HepG2 (cell line): Measurements from ENCODE around the gene DNAI2. TPM values are rescaled to one million over a fixed set of nuclear protein-coding genes. Genes with fewer than 3 reads are reported as not detected.

Experiments used
- ATAC-seq: fragments of 200-7000 bp; cut with Tn5 transposase; 3 replicates; pipeline ENCODE4 v1.9.1; 2020; ENCODE audit warnings: mild to moderate bottlenecking, moderate library complexity
- BruUV-seq: library from RNA; stranded (reverse); fragments of 400-500 nt; replicated peaks from 2 replicates; lab custom pipeline; 2021; lab: Mats Ljungman, UMichigan
- CTCF ChIA-PET: fragments of 300-600 bp; formaldehyde crosslinking; extraction: SDS; loops from one replicate; lab custom pipeline; 2021; ENCODE audit warnings: low total read pairs, inconsistent platforms, low intra/inter-chr PET ratio; lab: Yijun Ruan, JAX
- POLR2A ChIA-PET: fragments of 350-600 bp; sonication (Branson Sonifier 250); formaldehyde crosslinking; loops from one replicate; lab custom pipeline; 2020; ENCODE audit warnings: antibody characterized with exemption, inconsistent platforms; lab: Yijun Ruan, JAX
- DNase-seq: peaks from one replicate; pipeline ENCODE4 v3.0.0-alpha.2; 2015; ENCODE audit warnings: low spot score
- FAIRE-seq: peaks from 3 replicates; lab custom pipeline; 2011; peaks lifted over from hg19 to GRCh38; lab: Jason Lieb, UNC
- H2AFZ ChIP-seq: one replicate; pipeline ENCODE4 v1.6.1; 2011; ENCODE audit warnings: low read length, inconsistent platforms
- H3K27ac ChIP-seq: fragments of 300-600 bp; 3 replicates; pipeline ENCODE4 v1.8.0; 2011; ENCODE audit warnings: mixed run types, mild to moderate bottlenecking, mixed read lengths, low read length, inconsistent platforms; ENCODE audit not compliant: insufficient read depth; ENCODE audit errors: extremely low read length
- H3K27me3 ChIP-seq, 2 experiments: fragments of 200-600 bp in 1 of 2; 2 replicates in 1 of 2; 3 replicates in 1 of 2; pipeline versions ENCODE4 v1.6.0 to v1.8.0; 2011; ENCODE audit warnings: low read length in 2 of 2, mild to moderate bottlenecking in 2 of 2, moderate library complexity in 2 of 2, inconsistent platforms in 1 of 2; ENCODE audit not compliant: insufficient read depth in 2 of 2, control insufficient read depth in 1 of 2
- H3K36me3 ChIP-seq, 2 experiments: fragments of 200-600 bp in 1 of 2; replicated peaks in 1 of 2; 2 replicates in 1 of 2; 3 replicates in 1 of 2; pipeline versions ENCODE4 v1.5.1 to v1.8.0; 2011; ENCODE audit warnings: low read length in 2 of 2, inconsistent platforms in 1 of 2; ENCODE audit not compliant: insufficient read depth in 2 of 2, control insufficient read depth in 1 of 2
- H3K4me1 ChIP-seq: 2 replicates; pipeline ENCODE4 v1.5.1; 2012; ENCODE audit warnings: low read length, inconsistent platforms; ENCODE audit not compliant: insufficient read depth
- H3K4me2 ChIP-seq: 2 replicates; pipeline ENCODE4 v1.6.0; 2011; ENCODE audit warnings: low read depth, low read length, inconsistent platforms
- H3K4me3 ChIP-seq, 3 experiments: fragments of 200-600 bp in 1 of 3; sonication (generic), shearing (Covaris generic) in 1 of 3; replicated peaks in 1 of 3; 2 replicates each; pipeline ENCODE4 v1.5.1; 2011 to 2016; ENCODE audit warnings: low read length in 3 of 3, inconsistent platforms in 2 of 3, low read depth in 2 of 3, mild to moderate bottlenecking in 2 of 3, control low read depth in 1 of 3, mixed read lengths in 1 of 3; ENCODE audit not compliant: insufficient read depth in 1 of 3
- H3K79me2 ChIP-seq: one replicate; pipeline ENCODE4 v1.6.1; 2011; ENCODE audit warnings: low read length, inconsistent platforms; ENCODE audit not compliant: insufficient read depth
- H3K9ac ChIP-seq: 2 replicates; pipeline ENCODE4 v1.6.0; 2011; ENCODE audit warnings: mild to moderate bottlenecking, low read depth, low read length, inconsistent platforms; ENCODE audit not compliant: insufficient read depth
- H3K9me3 ChIP-seq: 2 replicates; pipeline ENCODE4 v1.5.1; 2012; ENCODE audit warnings: mild to moderate bottlenecking, low read length
- H4K20me1 ChIP-seq: 2 replicates; pipeline ENCODE4 v1.6.0; 2011; ENCODE audit warnings: inconsistent platforms, mild to moderate bottlenecking, low read length, moderate library complexity; ENCODE audit not compliant: insufficient read depth
- DBP ChIP-seq: sonication (generic); formaldehyde crosslinking; IDR thresholded peaks from 2 replicates; pipeline ENCODE4 v1.4.0; 2020; ENCODE audit warnings: missing genetic modification reagents; ENCODE audit errors: not compliant biosample characterization
- LCORL ChIP-seq, 2 experiments: fragments of 450-650 bp in 1 of 2; sonication (generic) in 1 of 2; formaldehyde crosslinking in 1 of 2; IDR thresholded peaks; 2 replicates each; pipeline versions ENCODE4 v1.5.0 to v1.6.1; 2017 to 2020; ENCODE audit warnings: antibody characterized with exemption in 1 of 2, missing genetic modification reagents in 1 of 2
- RAD21 ChIP-seq: fragments of 450-650 bp; formaldehyde crosslinking; IDR thresholded peaks from 2 replicates; pipeline ENCODE4 v1.5.0; 2020; ENCODE audit warnings: mild to moderate bottlenecking
- RBM39 ChIP-seq: fragments of 200-400 bp; formaldehyde crosslinking; IDR thresholded peaks from one replicate; pipeline ENCODE4 v1.6.1; 2018; ENCODE audit warnings: antibody characterized with exemption, mild to moderate bottlenecking, low read depth, low read length; ENCODE audit not compliant: poor library complexity, severe bottlenecking
- SATB2 ChIP-seq: sonication (generic); formaldehyde crosslinking; IDR thresholded peaks from 2 replicates; pipeline ENCODE4 v1.5.0; 2020; ENCODE audit warnings: missing genetic modification reagents
- ZBTB40 ChIP-seq, 2 experiments: fragments of 450-650 bp in 1 of 2; sonication (generic) in 1 of 2; formaldehyde crosslinking in 1 of 2; IDR thresholded peaks; 2 replicates each; pipeline versions ENCODE4 v1.6.1 to v1.8.0; 2016 to 2022; ENCODE audit warnings: antibody characterized with exemption in 1 of 2, mild to moderate bottlenecking in 1 of 2, missing genetic modification reagents in 1 of 2
- ZNF138 ChIP-seq: sonication (generic); formaldehyde crosslinking; IDR thresholded peaks from 2 replicates; pipeline ENCODE4 v1.5.0; 2020; ENCODE audit warnings: mild to moderate bottlenecking, low read depth, missing genetic modification reagents
- ZSCAN20 ChIP-seq: sonication (generic); formaldehyde crosslinking; IDR thresholded peaks from 2 replicates; pipeline ENCODE4 v1.4.0; 2020; ENCODE audit warnings: missing genetic modification reagents, mild to moderate bottlenecking, borderline replicate concordance
- WGBS: methylation state at CpG from one replicate; pipeline ENCODE4 v1.1.6; 2017; ENCODE audit warnings: low lambda C conversion rate; 5-methylcytosine and 5-hydroxymethylcytosine counted together
- in situ Hi-C: cut with HindIII; loops from 2 replicates; pipeline ENCODE4 v1.10.0; 2017; ENCODE audit warnings: low pct_unique_long_range_greater_than_20kb; ENCODE audit not compliant: extremely low pct_ligation_motif_present
- intact Hi-C: fragments of 100-400 bp; cut with micrococcal nuclease; formaldehyde crosslinking; loops from one replicate; pipeline ENCODE4 v1.10.0; 2022; ENCODE audit not compliant: unreplicated experiment
- polyA plus RNA-seq, 8 experiments: library from polyadenylated mRNA; depleted of rRNA in 3 of 8; stranded (reverse) in 7 of 8; unstranded in 1 of 8; fragments of >200 nt; fragmentation: Illumina TruSeq in 4 of 8; extraction: Trizol in 4 of 8; gene quantifications; 2 replicates each; pipeline versions ENCODE4 v1.2.1 to v1.2.3, GENCODE V29; 2011 to 2016; ENCODE audit warnings: low read depth in 4 of 8, missing spikeins in 1 of 8, mixed read lengths in 1 of 8; ENCODE audit not compliant: insufficient read depth in 1 of 8
- total RNA-seq, 5 experiments: library from RNA; depleted of rRNA; stranded (reverse); fragments of >200 nt; fragmentation: Illumina TruSeq; extraction: Trizol; gene quantifications; 2 replicates each; pipeline ENCODE4 v1.2.3, GENCODE V29; 2016; ENCODE audit warnings: low read depth in 1 of 5

DNAI2 gene
- total and polyA plus RNA-seq, 2 of the 13 experiments (the other 11 are each of a cell fraction or from before 2014, with no cell fraction given): not detected

GRCh38 chr17:74234486-74234885, 39.5 kb upstream of the DNAI2 start (continued):
- TF ChIP-seq ZBTB40 (IDR thresholded peaks at IDR 0.05) (no peak), ZBTB40 (CRISPR knock-in tag; IDR thresholded peaks at IDR 0.05) (no peak)

- ChIA-PET POLR2A (no interaction called here), CTCF (no interaction called here)
- FAIRE-seq: no peak
- Histone ChIP-seq H3K36me3 (no peaks in the 10 kb centered on the region), H3K4me2 (no peak overlapping the region), H3K4me3 (no peak overlapping the region), H4K20me1 (no peaks in the 10 kb centered on the region; the same call in 1 of the 2 replicates), H3K9me3 (no peaks in the 10 kb centered on the region), H3K79me2 (no peaks in the 10 kb centered on the region), H3K9ac (no peak overlapping the region), H2AFZ (no peak overlapping the region), H3K27ac (no peak overlapping the region), H3K4me1 (no peaks in the 10 kb centered on the region), H3K27me3 (peaks cover 3 to 4% of the 10 kb centered on the region in 2 experiments; a peak in 2 of 5 replicates)
- TF ChIP-seq LCORL (IDR thresholded peaks at IDR 0.05): no peak
- TF ChIP-seq LCORL (CRISPR knock-in tag; IDR thresholded peaks at IDR 0.05): no peak
- no peak for TF ChIP-seq RBM39
- TF ChIP-seq SATB2: no peak
- TF ChIP-seq RAD21 (CRISPR knock-in tag): no peak
- TF ChIP-seq DBP: no peak
- no peak for TF ChIP-seq ZSCAN20 (CRISPR knock-in tag)
- no peak for TF ChIP-seq ZNF138 (CRISPR knock-in tag)
- intact Hi-C loops: no loop called here
- DNase-seq: no peak
- BruUV-seq: no TSS peak
- ATAC-seq: no peak
- 55% methylated on average over 19 of the region's 19 CpGs for WGBS
- in situ Hi-C loops: no loop called here
Observed at GRCh38 chr17:74235040-74235581, 38.9 kb upstream of the DNAI2 start.
